HG03095 (cell line): ENCODE data around the gene DOCK6.

ENCODE experiments used
- ATAC-seq: cut with Tn5 transposase; IDR thresholded peaks from one replicate; pipeline ENCODE4 v1.9.1; 2021; ENCODE audit warnings: moderate library complexity; ENCODE audit not compliant: unreplicated experiment

Gene DOCK6

DNA sequence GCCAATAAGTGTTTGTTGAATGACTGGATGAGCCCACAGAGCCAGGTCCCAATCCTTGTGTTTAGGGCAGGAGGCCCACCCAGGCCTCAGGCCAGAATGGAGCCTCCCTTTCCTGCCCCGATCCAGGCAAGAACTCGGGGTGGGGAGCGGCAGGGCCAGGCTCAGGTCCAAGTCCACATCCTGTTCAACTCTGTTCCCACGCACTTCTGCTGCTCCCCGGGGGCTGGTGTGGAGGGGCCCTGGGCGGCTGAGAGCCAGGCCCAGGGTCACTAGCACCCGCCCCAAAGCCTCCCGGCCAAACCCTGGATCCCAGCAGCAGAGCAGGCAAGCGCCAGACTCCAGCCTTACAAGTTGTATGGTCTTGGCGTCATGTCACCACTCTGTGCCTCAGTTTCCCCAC is 14.9 kb downstream of the DOCK6 start:
- no peak for ATAC-seq

DNA sequence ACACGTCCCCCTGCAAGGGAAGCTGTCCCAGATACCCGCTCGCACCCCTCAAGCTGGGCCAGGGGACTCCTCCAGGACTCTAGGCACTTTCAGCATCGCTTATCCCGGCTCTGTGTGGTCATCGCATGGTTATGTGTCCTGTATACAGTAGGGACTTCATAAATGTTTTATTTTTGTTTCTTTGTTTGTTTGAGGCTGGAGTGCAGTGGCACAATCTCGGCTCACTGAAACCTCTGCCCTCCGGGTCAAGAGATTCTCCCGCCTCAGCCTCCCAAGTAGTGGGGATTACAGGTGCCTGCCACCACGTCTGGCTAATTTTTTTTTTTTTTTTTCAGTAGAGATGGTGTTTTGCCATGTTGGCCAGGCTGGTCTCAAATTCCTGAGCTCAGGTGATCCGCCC is 15.4 kb downstream of the DOCK6 start:
- ATAC-seq = no peak

DNA sequence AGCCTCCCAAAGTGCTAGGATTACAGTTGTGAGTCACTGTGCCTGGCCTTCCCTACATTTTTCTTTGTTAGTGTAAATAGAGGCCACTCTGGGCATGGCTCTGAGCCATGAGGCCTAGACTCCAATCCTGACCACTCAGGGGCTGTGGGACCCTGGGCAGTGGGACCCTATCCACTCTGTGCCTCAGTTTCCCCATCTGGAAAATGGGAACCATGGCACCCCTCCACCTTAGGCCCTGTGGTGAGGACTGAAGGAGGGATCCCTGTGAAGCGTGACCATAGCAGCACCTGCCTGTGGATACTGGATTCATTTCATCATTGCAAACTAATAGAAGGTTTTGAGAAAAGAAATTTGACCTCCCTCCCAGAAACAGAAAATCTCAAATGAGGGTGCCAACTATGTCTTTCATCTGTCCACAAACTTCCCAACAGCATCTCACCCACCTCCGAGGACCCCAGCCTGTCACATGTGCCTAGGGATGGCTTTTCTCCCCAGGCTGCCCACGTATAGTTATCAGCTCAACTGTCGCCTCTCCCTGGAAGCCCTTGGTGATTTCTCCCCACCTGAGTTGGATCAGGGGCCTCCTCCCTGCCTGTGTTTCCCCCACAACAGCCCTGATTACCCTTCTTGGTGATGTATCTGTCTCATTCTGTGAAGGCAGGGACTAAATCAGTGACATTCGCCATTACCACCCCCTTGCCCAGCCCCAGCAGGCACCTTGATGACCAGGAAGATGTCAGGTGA is 17.3 kb downstream of the DOCK6 start:
- ATAC-seq = no peak

DNA sequence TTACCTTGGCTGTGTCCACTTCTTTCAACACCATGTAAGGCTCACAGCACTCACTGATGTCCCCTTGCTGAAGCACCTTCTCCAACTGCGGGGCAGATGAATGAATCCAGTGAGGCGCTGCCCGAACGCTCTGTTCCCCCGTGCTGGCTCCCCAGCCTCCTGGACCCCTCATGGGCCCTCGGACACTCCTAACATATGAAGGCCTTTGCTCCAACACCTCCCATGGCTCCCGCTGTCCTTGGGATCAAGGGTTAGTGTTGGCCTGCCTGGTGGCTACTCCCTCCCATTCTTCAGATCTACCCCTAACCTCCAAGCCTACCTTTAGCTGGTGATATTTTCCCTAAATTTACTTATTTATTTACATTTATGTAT is 18.5 kb downstream of the DOCK6 start:
- no peak for ATAC-seq

DNA sequence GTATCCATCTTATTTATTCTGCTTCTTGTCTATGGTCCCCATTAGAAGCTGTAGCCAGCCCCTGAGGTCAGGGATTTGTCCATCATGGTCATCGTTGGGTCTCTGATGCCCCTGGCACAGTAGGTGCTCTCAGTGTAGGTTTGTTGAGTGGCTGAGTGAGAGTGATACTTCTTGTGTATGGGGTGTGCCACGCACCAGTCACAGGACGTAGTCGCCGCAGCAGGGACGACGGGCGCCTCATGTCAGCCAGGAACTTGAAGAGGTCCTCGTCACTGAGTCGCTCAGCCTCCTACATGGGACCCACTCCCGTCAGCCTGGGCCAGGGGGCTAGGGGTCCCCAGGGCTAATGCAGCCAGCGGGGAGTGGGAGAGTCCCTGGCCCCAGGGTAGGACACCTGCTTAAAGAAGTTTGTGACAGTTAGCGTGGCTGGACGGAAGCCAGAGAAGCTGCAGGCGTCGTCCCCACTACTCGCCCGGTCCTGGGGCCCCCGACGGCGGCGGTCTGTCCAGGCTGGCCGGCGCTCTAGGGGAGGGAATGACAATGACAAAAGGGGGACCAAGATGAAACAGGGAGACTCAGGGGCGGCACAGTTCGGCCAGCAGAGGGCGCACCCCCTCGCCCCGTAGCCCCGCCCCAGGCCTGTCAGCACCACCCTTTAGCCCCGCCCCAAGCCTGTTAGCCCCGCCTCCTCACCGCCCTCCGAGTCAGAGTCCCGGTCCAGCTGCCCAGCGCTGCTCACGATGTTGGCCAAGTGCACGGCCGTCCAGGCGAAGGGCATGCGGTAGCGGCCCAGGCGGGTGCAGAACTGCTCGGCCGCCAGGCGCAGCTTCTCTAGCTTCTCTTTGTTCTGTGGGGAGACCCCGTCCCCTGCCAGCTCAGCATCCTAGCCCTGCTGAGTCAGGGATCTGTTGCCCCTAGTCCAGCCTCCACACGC is 19.2 kb downstream of the DOCK6 start:
- ATAC-seq = no peak

DNA sequence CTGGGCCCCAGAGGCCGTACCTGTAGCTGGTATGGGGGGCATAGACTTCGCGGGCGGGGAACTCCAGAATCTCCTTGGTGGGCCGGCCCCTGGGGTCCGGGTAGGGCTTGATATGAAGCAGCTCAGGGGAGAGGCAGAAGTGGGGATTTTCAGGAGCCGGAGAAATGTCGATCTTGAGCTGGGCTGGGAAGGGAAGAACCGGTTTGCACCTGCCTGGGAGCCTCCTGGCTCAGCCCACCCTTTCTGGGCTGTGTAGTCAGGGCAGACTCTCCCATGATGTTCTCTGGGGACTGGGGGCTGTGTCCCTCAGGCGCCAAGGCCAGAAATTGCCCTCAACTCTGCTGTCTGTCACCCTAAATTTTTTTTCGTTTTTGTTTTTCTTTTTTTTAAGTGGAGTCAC is 20.3 kb downstream of the DOCK6 start:
- no peak for ATAC-seq

DNA sequence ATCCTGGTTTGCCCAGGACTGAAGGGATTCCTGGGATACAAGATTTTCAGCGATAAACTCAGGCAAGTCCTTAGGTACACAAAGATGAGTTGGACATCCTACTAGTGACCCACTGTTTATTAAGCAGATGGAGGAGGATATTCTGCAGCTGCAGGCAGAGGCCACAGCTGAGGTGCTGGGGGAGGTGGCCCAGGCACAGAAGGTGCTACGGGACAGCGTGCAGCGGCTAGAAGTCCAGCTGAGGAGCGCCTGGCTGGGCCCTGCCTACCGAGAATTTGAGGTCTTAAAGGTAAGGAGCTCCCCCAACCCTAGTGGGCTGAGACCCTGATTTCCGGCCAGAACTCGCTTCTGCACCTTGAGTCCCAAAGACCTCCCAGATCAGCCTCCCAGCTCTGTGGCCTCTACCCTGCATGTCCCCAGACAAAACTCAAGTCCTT is 22.3 kb downstream of the DOCK6 start:
- no peak for ATAC-seq

DNA sequence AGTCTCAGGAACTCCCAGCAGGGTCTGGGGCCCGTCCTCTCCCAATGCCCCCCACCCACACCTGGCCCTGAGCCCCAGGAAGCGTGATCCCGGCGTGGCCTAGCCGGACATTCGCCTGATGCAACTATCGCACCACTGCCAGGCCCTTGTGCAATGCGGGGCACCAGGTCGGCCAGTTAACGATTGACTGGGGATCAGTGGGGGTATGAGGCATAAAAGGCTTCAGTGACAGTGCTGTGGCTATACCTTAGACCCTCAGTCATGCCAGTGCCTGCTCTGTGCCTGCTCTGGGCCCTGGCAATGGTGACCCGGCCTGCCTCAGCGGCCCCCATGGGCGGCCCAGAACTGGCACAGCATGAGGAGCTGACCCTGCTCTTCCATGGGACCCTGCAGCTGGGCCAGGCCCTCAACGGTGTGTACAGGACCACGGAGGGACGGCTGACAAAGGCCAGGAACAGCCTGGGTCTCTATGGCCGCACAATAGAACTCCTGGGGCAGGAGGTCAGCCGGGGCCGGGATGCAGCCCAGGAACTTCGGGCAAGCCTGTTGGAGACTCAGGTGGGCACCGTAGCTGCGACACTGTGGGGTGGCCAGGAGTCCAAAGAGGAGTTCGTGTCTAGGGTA is 22.8 kb downstream of the DOCK6 start, which contains the start of gene ANGPTL8:
Gene ANGPTL8, plus strand, starts transcription at position 243 of the 624 bp plus-strand sequence. Its CDS starts 19 bp downstream, at position 262.
- no peak for ATAC-seq

DNA sequence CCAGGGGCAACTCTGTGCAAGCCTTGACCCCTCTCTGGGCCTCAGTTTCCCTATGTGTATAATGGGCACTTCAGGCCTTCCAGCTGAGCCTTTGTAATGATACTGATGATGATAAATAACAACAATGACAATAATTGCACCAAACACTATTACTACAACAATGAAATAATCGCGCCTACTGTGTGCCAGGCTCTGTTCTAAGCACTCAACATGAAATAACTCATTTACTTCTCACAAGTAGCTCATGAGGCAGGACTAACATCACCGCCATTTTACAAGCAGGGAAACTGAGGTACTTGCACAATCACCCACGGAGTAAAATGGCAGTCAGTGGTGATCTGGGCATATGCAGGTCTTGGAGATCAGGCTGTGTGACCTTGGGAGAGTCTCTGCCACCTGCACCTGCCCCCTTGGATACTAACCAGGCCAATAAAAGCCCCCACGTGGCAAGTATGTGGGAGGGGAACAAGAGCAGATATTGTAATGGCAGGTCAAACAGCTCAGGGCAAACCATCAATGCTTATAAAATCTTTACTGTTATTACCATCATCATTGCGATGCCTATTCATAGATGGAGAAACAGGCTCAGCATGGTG is 23.4 kb downstream of the DOCK6 start:
- ATAC-seq = no peak

DNA sequence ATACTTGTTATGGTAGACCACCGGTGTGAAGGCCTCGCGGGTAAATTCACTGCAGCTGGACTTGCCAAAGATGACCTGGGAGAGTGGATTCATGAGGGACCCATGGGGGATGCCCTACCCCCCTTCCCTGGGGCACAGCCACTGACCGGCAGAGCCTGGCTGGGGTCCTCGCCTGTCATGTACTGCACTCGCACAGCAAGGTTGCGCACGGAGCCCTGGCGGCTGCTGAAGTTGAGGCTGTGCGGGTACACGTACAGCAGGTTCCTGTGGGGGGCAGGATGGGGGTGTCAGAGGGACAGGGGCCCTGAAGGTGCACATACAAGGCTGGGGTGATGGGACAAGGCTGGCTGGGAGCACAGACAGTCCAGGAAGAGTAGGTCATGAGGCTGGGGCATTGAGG is 24.3 kb downstream of the DOCK6 start:
- ATAC-seq = no peak

DNA sequence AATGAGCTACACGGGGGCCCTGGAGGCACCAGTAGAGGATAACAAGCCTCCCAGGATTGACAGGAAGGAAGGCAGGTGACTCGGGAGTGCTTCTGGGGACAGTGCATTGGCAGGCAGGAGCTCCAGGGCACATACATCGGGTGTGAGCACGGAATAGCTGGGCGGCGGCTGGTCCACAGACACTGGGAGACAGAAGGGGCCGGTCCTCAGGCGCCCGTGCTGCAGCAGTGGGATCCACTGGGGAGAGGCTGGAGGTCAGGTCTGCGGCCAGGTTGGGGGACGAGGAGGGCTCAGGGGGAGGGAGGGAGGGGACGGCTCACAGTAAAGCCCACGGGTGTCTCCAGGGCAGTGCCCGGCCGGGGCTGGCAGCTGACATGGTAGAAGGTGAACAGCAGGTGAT is 25.0 kb downstream of the DOCK6 start:
- no peak for ATAC-seq

DNA sequence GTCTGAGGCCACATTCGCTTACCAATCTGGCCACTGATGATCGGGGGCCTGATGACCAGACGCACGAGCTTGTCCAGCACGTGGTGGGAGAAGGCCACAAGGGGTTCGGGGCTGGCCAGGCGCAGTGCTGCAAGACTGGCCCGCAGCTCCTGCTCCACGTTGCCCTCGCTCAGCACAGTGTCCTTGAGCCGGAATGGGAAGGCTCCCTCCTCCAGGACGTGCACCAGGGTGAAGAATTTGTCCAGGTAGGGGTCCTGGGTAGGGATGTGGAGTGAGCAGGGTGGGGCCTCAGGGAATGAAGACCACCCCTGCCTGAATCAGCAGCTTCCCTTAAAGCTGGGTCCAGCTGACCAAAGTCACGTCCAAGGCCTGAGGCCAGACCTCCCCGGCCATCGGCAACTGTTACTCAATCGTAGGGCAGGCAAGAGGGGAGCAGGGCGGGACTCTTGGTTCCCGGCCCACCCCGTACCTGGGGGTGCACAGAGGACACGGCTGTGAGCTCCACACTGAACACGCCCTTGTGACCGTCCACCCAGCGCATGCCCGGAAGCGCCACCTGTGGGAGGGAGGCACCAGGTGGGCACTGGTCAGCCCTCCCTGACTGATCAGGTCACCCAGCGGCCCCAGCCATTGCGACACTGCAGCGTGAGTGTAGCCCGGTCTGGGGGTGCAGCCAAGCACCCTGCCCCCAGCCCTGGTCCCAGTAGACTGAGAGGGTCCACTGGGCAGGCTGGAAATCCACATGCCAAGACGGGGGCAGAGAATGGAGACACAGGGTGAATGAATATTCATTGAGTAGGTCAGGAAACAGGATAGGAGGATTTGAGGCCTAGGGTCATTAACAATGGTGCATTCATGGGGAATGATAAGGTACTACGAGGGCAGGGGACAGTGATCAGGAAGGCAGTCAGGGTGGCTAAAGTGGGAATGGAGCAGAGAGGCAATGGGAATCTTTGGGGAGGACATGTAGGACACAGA is 25.7 kb downstream of the DOCK6 start:
- ATAC-seq = no peak

DNA sequence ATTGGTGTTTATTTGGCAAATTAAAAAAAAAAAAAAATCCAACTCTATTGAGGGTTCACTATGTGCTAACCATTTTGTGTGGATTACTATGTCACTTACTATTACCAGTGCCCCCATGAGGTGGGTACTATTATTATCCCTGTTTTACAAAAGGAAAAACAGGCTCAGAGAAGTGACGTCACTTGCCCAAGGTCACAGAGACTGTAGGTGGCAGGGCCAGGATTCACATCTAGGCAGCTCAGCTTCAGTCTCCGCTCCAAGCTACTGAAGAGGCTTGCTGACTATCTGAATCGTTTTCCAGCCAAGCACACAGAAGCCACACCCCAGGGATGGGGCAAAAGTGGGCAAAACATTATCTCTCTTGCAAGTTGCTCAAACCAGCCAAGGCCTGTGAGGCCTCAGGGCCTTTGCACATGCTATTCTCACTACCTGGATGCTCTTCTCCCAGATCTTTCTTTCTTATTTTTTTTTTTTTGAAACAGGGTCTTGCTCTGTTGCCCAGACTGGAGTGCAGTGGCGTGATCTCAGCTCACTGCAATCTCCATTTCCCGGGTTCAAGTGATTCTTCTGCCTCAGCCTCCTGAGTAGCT is 27.7 kb downstream of the DOCK6 start:
- no peak for ATAC-seq

DNA sequence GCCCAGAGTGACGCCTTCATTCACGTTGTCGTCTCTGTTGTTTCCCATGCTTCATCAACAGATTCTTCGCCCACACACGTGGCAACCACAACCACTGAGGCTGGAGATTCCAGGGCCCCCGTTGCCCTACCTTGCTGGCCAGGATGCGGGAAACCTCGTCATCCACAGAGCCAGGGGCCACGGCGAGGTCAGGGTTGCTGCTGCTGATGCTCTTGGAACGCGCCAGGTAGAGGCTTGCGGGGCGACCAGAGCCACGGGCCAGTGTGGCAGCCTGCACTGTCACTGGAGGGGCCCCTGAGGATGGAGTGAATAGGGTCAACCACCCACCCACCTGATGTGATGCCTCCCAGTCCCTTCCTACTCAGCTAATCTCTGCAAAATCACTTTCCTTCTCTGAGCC is 29.3 kb downstream of the DOCK6 start:
- ATAC-seq = no peak

DNA sequence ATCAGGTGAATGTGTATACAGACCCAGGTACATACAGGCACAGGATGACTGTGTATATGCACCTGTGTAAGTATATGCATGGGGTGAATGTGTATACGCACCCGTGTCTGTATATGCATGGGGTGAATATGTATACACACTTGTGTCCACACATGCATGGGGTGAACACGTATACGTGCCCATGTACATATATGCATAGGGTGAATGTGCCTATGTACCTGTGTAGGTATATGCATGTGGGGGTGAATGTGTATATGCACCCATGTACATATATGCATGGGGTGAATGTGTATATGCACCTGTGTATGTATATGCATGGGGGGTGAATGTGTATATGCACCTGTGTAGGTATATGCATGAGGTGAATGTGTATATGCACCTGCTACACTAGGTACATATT is 29.8 kb downstream of the DOCK6 start:
- ATAC-seq = no peak

DNA sequence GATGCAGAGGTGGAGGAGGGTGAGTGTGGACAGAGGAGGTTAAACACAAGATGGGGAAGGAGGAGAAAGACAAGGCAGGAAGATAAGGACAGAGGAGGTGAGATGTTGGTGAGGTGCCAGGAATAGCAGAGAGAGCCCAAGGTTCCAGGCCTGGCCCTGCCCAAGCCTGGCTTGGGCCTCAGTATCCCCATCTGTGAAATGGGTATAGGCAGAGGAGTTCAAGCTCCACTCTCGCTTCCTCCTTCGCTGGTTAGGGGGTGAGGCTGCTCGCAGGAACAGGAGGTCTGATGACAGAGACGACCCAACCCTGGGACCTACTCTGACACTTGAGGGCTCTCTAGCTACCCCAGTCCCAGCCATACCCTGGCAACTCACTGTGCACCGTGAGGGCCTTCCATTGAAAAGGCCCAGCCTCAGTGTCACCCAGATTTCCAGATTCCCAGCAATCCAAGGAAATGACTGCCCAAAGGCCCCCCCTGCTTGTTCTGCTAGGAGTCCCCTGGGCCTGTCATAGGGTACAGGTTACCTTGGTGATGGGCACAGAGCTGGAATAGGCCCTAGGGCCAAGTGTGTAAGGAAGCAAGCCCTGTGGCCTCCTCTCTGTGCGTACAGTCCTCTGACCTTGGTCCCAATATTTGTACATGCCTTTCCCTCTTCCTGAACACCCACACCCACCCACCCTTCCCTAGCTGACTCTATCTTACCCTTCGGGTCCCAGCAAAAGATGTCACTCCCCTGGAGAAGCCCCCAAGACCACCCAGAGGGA is 31.5 kb downstream of the DOCK6 start:
- no peak for ATAC-seq

DNA sequence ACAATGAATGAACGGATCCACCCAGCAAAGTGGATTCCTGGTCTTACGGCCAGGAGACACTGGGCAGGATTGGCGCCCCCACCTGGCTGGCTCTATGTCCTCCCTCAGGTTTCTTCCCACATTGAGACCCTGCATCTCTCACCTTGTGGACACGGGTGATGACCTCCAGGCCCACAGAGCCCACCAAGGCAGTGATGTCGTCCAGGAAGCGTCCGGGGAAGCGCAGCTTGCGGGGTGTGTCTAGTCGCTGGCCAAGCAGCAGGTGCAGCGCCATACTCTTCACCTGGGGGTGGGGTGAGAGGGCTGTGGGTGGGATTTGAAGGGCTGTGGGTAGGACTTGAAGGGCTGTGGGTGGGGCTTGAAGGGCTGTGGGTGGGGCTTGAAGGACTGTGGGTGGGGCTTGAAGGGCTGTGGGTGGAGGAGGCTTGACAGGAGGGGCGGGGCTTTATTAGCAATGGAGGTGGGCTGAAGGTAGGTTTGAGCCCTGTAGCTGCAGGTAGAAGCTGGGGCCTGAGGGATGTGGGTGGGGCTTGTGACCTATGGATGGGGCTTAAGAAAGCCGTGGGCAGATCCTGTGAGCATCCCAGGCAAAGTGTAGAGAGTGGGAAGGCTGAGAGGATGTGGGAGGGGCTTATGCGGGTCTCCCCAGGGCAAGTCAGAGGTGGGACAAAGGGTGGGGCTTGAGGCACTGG is 35.0 kb downstream of the DOCK6 start:
- ATAC-seq = no peak

DNA sequence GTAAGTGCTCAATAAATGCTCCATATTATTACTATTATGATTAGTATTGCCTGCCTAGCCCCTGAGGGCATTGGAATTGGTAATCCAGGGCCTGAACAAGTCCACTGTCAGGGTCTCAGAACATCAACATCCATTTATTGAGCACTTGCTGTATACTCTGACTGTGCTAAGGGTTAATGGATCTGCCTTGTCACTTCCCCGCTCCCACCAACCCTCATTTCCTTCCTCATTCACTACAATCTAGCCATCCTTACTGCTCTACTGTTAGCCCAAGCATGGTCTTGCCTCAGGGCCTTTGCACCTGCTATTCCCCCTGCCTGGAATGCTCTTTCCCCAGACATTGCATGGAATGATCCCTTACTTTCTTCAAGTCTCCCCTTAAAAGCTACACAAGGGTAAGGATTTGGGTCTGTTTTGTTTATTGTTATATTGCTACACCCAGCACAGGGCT is 35.6 kb downstream of the DOCK6 start:
- ATAC-seq = no peak
